GM10266 (cell line): ENCODE data around the gene PPP3CA.

Experiments
- DNase-seq: peaks from one replicate; pipeline ENCODE4 v3.0.0; 2012; ENCODE audit errors: extremely low spot score
- CTCF ChIP-seq: IDR thresholded peaks from 2 replicates; pipeline ENCODE4 v1.5.1; 2012; ENCODE audit warnings: mild to moderate bottlenecking, low read depth; ENCODE audit not compliant: control insufficient read depth, insufficient read depth; ENCODE audit errors: missing control alignments

PPP3CA gene

GRCh38 chr4:101064541-101065180, 282.7 kb downstream of the PPP3CA start:
- TF ChIP-seq CTCF, result no peak
- DNase-seq, result no peak

GRCh38 chr4:101055392-101055791, 291.9 kb downstream of the PPP3CA start:
- DNase-seq, result no peak
- no peak for TF ChIP-seq CTCF

GRCh38 chr4:101050837-101051205, 296.5 kb downstream of the PPP3CA start:
- DNase-seq, result no peak
- no peak for TF ChIP-seq CTCF

- TF ChIP-seq CTCF, result no peak
- no peak for DNase-seq
Observed at GRCh38 chr4:101050088-101050836, 297.1 kb downstream of the PPP3CA start.

- no peak for DNase-seq
Observed at GRCh38 chr4:101049549-101050001, 297.8 kb downstream of the PPP3CA start.

GRCh38 chr4:101044766-101045165, 302.6 kb downstream of the PPP3CA start:
- no peak for TF ChIP-seq CTCF
- DNase-seq, result no peak

More at GRCh38 chr4:101049549-101050001, 297.8 kb downstream of the PPP3CA start:
- no peak for TF ChIP-seq CTCF

GRCh38 chr4:101042847-101043246, 304.5 kb downstream of the PPP3CA start:
- DNase-seq, result no peak
- no peak for TF ChIP-seq CTCF
